Measurements from ENCODE around the gene SH3GLB1. TPM values are rescaled to one million over a fixed set of nuclear protein-coding genes. Genes with fewer than 3 reads are reported as not detected.
"Not testable (repeated sequence)": the region's sequence is repeated elsewhere in the genome, so short reads cannot be mapped to it uniquely, and the experiment has no call there.

SH3GLB1 gene
- total RNA-seq (2014; rRNA removed; shearing (Covaris generic)), result 42.2 and 44.0 TPM in 2 replicates

GRCh38 chr1:86704458-86704971 lies at the start of gene SH3GLB1:
Gene SH3GLB1 (plus strand): TSS chr1:86704576. CDS start chr1:86704900, 324 bp downstream.
- peak; percentile 89 to 96 for DNase-seq (ENCODE audit: low read depth in 1 of 2, low spot score in 2 of 2)
- Histone ChIP-seq H3K4me3 (peak within 1 kb of the TSS; percentile 81), H3K27me3 (replicated peaks) (no peaks in the 10 kb centered on the region), H3K4me1 (replicated peaks) (peaks cover 8% of the 10 kb centered on the region; the same call in 1 of the 2 replicates), H3K36me3 (peaks cover 20% of the 10 kb centered on the region), H3K9me3 (replicated peaks) (no peaks in the 10 kb centered on the region), H3K27ac (peak within 1 kb of the TSS; percentile 84)

- not testable (repeated sequence) for H3K36me3 ChIP-seq; H3K27ac ChIP-seq; H3K9me3 ChIP-seq (replicated peaks); DNase-seq (ENCODE audit: low read depth in 1 of 2, low spot score in 2 of 2); H3K4me3 ChIP-seq; H3K27me3 ChIP-seq (replicated peaks); H3K4me1 ChIP-seq (replicated peaks)
Observed at GRCh38 chr1:86658381-86658780, 46.0 kb upstream of the SH3GLB1 start.

GRCh38 chr1:86666368-86666767 lies 38.0 kb upstream of the SH3GLB1 start:
- Histone ChIP-seq H3K9me3 (replicated peaks) (no peaks in the 10 kb centered on the region), H3K36me3 (no peaks in the 10 kb centered on the region), H3K4me1 (replicated peaks) (no peaks in the 10 kb centered on the region), H3K27me3 (replicated peaks) (no peaks in the 10 kb centered on the region), H3K4me3 (no peak overlapping the region), H3K27ac (no peak overlapping the region)
- no peak for DNase-seq (ENCODE audit: low read depth in 1 of 2, low spot score in 2 of 2)

GRCh38 chr1:86687595-86687994 lies 16.8 kb upstream of the SH3GLB1 start:
- Histone ChIP-seq H3K9me3 (replicated peaks) (no peaks in the 10 kb centered on the region), H3K4me3 (no peak overlapping the region), H3K27ac (no peak overlapping the region), H3K27me3 (replicated peaks) (peaks cover 6% of the 10 kb centered on the region), H3K4me1 (replicated peaks) (no peaks in the 10 kb centered on the region), H3K36me3 (no peaks in the 10 kb centered on the region)
- no peak for DNase-seq (ENCODE audit: low read depth in 1 of 2, low spot score in 2 of 2)

- Histone ChIP-seq H3K27ac (no peak overlapping the region), H3K9me3 (replicated peaks) (no peaks in the 10 kb centered on the region), H3K27me3 (replicated peaks) (peaks cover 6% of the 10 kb centered on the region), H3K4me3 (no peak overlapping the region), H3K36me3 (no peaks in the 10 kb centered on the region), H3K4me1 (replicated peaks) (peaks cover 9% of the 10 kb centered on the region)
- no peak for DNase-seq (ENCODE audit: low read depth in 1 of 2, low spot score in 2 of 2)
Observed at GRCh38 chr1:86692641-86693040, 11.7 kb upstream of the SH3GLB1 start.

GRCh38 chr1:86695400-86695799 lies 9.0 kb upstream of the SH3GLB1 start:
- Histone ChIP-seq H3K4me1 (replicated peaks) (peaks cover 9% of the 10 kb centered on the region), H3K27ac (no peak overlapping the region), H3K9me3 (replicated peaks) (no peaks in the 10 kb centered on the region), H3K36me3 (no peaks in the 10 kb centered on the region), H3K4me3 (no peak overlapping the region), H3K27me3 (replicated peaks) (peaks cover under 1% of the 10 kb centered on the region)
- no peak for DNase-seq (ENCODE audit: low read depth in 1 of 2, low spot score in 2 of 2)

GRCh38 chr1:86696522-86696921 lies 7.9 kb upstream of the SH3GLB1 start:
- H3K9me3 ChIP-seq (replicated peaks), result no peaks in the 10 kb centered on the region
- H3K27me3 ChIP-seq (replicated peaks), result no peaks in the 10 kb centered on the region
- H3K4me1 ChIP-seq (replicated peaks), result peaks cover 9% of the 10 kb centered on the region
- H3K4me3 ChIP-seq, result no peak overlapping the region
- DNase-seq (ENCODE audit: low read depth in 1 of 2, low spot score in 2 of 2), result no peak
- no peaks in the 10 kb centered on the region for H3K36me3 ChIP-seq
- no peak overlapping the region for H3K27ac ChIP-seq

- Histone ChIP-seq H3K36me3 (no peaks in the 10 kb centered on the region), H3K9me3 (replicated peaks) (no peaks in the 10 kb centered on the region), H3K4me3 (no peak overlapping the region), H3K27ac (no peak overlapping the region), H3K27me3 (replicated peaks) (no peaks in the 10 kb centered on the region), H3K4me1 (replicated peaks) (peaks cover 11% of the 10 kb centered on the region)
- no peak for DNase-seq (ENCODE audit: low read depth in 1 of 2, low spot score in 2 of 2)
Observed at GRCh38 chr1:86699186-86699585, 5.2 kb upstream of the SH3GLB1 start.

- Histone ChIP-seq H3K27me3 (replicated peaks) (no peaks in the 10 kb centered on the region), H3K9me3 (replicated peaks) (no peaks in the 10 kb centered on the region), H3K36me3 (peaks cover 8% of the 10 kb centered on the region), H3K4me1 (replicated peaks) (peaks cover 3% of the 10 kb centered on the region; the same call in 1 of the 2 replicates), H3K4me3 (no peak overlapping the region), H3K27ac (no peak overlapping the region)
- DNase-seq (ENCODE audit: low read depth in 1 of 2, low spot score in 2 of 2), result no peak
Observed at GRCh38 chr1:86701731-86702130, 2.6 kb upstream of the SH3GLB1 start.

- H3K9me3 ChIP-seq (replicated peaks); DNase-seq (ENCODE audit: low read depth in 1 of 2, low spot score in 2 of 2); H3K4me3 ChIP-seq; H3K27ac ChIP-seq; H3K27me3 ChIP-seq (replicated peaks); H3K4me1 ChIP-seq (replicated peaks): not testable (repeated sequence)
- peaks cover 14% of the 10 kb centered on the region for H3K36me3 ChIP-seq
Observed at GRCh38 chr1:86702954-86703494, 1.4 kb upstream of the SH3GLB1 start.

- no peaks in the 10 kb centered on the region for H3K27me3 ChIP-seq (replicated peaks)
- peak overlapping the region; percentile 81 for H3K4me3 ChIP-seq
- no peaks in the 10 kb centered on the region for H3K9me3 ChIP-seq (replicated peaks)
- H3K4me1 ChIP-seq (replicated peaks), result peaks cover 8% of the 10 kb centered on the region; the same call in 1 of the 2 replicates
- H3K36me3 ChIP-seq, result peaks cover 14% of the 10 kb centered on the region
- no peak for DNase-seq (ENCODE audit: low read depth in 1 of 2, low spot score in 2 of 2)
- no peak overlapping the region for H3K27ac ChIP-seq
Observed at GRCh38 chr1:86703696-86704457, 499 bp upstream of the SH3GLB1 start.

- Histone ChIP-seq H3K36me3 (peaks cover 23% of the 10 kb centered on the region), H3K9me3 (replicated peaks) (no peaks in the 10 kb centered on the region), H3K4me1 (replicated peaks) (peaks cover 8% of the 10 kb centered on the region; the same call in 1 of the 2 replicates), H3K4me3 (peak overlapping the region; percentile 81), H3K27me3 (replicated peaks) (no peaks in the 10 kb centered on the region), H3K27ac (peak overlapping the region; percentile 84)
- DNase-seq (ENCODE audit: low read depth in 1 of 2, low spot score in 2 of 2), result peak; percentile 67 to 90
Observed at GRCh38 chr1:86704972-86705664, 742 bp downstream of the SH3GLB1 start.

- Histone ChIP-seq H3K4me3 (peak overlapping the region; percentile 81), H3K9me3 (replicated peaks) (no peaks in the 10 kb centered on the region), H3K36me3 (peaks cover 23% of the 10 kb centered on the region), H3K4me1 (replicated peaks) (peaks cover 8% of the 10 kb centered on the region; the same call in 1 of the 2 replicates), H3K27me3 (replicated peaks) (no peaks in the 10 kb centered on the region), H3K27ac (peak overlapping the region; percentile 84)
- DNase-seq (ENCODE audit: low read depth in 1 of 2, low spot score in 2 of 2), result no peak
Observed at GRCh38 chr1:86705665-86705985, 1.2 kb downstream of the SH3GLB1 start.

Measured in SJSA1 (cell line).